C4-2B (cell line): ENCODE measurements around the gene SLC25A39.
"Not testable (repeated sequence)": the region's sequence is repeated elsewhere in the genome, so short reads cannot be mapped to it uniquely, and the experiment has no call there.

Experiments
- CTCF ChIP-seq: fragments of 450-650 bp; conservative IDR thresholded peaks from 2 replicates; pipeline ENCODE4 v1.5.1; 2017; ENCODE audit warnings: mild to moderate bottlenecking
- ZFX ChIP-seq: fragments of 450-650 bp; IDR thresholded peaks from 2 replicates; pipeline ENCODE4 v1.6.1; 2017

DNA sequence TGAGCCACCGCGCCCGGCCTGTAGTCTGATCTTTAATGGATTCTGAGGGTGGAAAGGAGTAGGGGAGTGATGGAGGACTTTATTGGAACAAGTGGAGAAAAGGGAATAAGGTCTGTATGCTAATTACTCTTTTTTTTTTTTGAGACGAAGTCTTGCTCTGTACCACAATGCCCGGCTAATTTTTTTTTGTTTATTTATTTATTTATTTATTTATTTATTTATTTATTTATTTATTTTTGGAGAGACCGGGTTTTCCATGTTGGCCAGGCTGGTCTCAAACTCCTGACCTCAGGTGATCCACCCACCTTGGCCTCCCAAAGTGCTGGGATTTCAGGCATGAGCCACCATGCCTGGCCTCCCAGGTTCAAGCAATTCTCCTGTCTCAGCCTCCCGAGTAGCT, 4.9 kb upstream of the SLC25A39 start:
- TF ChIP-seq CTCF, ZFX: not testable (repeated sequence)
